WTC11 (cell line): ENCODE measurements around the gene FCSK. TPM values are rescaled to one million over a fixed set of nuclear protein-coding genes. Genes with fewer than 3 reads are reported as not detected.

Source experiments
- ATAC-seq: fragments of 200-7000 bp; cut with Tn5 transposase; 2 replicates; pipeline ENCODE4 v1.10.0; 2021; ENCODE audit warnings: mild to moderate bottlenecking, moderate library complexity
- CTCF ChIA-PET: fragments of 300-600 bp; sonication (Branson Sonifier 250); formaldehyde crosslinking; loops from one replicate; lab custom pipeline; 2021; ENCODE audit warnings: antibody characterized with exemption; lab: Charles Lee
- POLR2A ChIA-PET: fragments of 350-600 bp; sonication (Branson Sonifier 250); formaldehyde crosslinking; loops from one replicate; lab custom pipeline; 2021; ENCODE audit warnings: antibody characterized with exemption; lab: Charles Lee
- DNase-seq: peaks from one replicate; pipeline ENCODE4 v3.0.0; 2021; ENCODE audit warnings: low spot score
- H3K27ac Mint-ChIP-seq: 2 replicates; pipeline ENCODE4 v1.8.0; 2021; ENCODE audit warnings: mixed read lengths
- H3K27me3 Mint-ChIP-seq: 2 replicates; pipeline ENCODE4 v1.8.0; 2021; ENCODE audit warnings: low read depth, mild to moderate bottlenecking, moderate library complexity, mixed read lengths
- H3K36me3 Mint-ChIP-seq: 2 replicates; pipeline ENCODE4 v1.8.0; 2021; ENCODE audit warnings: mixed read lengths
- H3K4me1 Mint-ChIP-seq: 2 replicates; pipeline ENCODE4 v1.8.0; 2022; ENCODE audit warnings: mixed read lengths
- H3K4me3 Mint-ChIP-seq: 2 replicates; pipeline ENCODE4 v1.8.0; 2021; ENCODE audit warnings: mild to moderate bottlenecking, moderate library complexity, mixed read lengths
- H3K9me3 Mint-ChIP-seq: 2 replicates; pipeline ENCODE4 v1.8.0; 2021; ENCODE audit warnings: mixed read lengths
- ATF1 ChIP-seq: sonication (generic); formaldehyde crosslinking; IDR thresholded peaks from 2 replicates; pipeline ENCODE4 v1.8.1; 2023; ENCODE audit warnings: mild to moderate bottlenecking, moderate library complexity, missing genetic modification reagents
- E2F4 ChIP-seq: sonication (generic); formaldehyde crosslinking; IDR thresholded peaks from 2 replicates; pipeline ENCODE4 v1.8.1; 2022; ENCODE audit warnings: low read depth, mild to moderate bottlenecking, moderate library complexity, missing genetic modification reagents, borderline replicate concordance
- FOXK1 ChIP-seq: sonication (generic); formaldehyde crosslinking; IDR thresholded peaks from 2 replicates; pipeline ENCODE4 v1.8.0; 2022; ENCODE audit warnings: mild to moderate bottlenecking, moderate library complexity, missing genetic modification reagents
- GABPB1 ChIP-seq: sonication (generic); formaldehyde crosslinking; IDR thresholded peaks from 2 replicates; pipeline ENCODE4 v1.8.1; 2023; ENCODE audit warnings: mild to moderate bottlenecking, missing genetic modification reagents
- HMGA2 ChIP-seq: fragments of 250-450 bp; sonication (Bioruptor Pico); IDR thresholded peaks from 2 replicates; pipeline ENCODE4 v1.4.0; 2021; ENCODE audit warnings: mild to moderate bottlenecking, moderate library complexity
- IRF2 ChIP-seq: sonication (generic); formaldehyde crosslinking; IDR thresholded peaks from 2 replicates; pipeline ENCODE4 v1.8.0; 2022; ENCODE audit warnings: low read depth, missing genetic modification reagents, borderline replicate concordance
- JAZF1 ChIP-seq: fragments of 250-450 bp; sonication (Bioruptor Pico); IDR thresholded peaks from 2 replicates; pipeline ENCODE4 v1.9.0; 2021; ENCODE audit warnings: moderate library complexity, mild to moderate bottlenecking, inconsistent platforms
- JUN ChIP-seq: sonication (generic); formaldehyde crosslinking; IDR thresholded peaks from 2 replicates; pipeline ENCODE4 v1.8.0; 2023; ENCODE audit warnings: mild to moderate bottlenecking, missing genetic modification reagents
- KAT7 ChIP-seq: sonication (generic); formaldehyde crosslinking; IDR thresholded peaks from 2 replicates; pipeline ENCODE4 v1.8.1; 2023; ENCODE audit warnings: missing genetic modification reagents, mild to moderate bottlenecking, borderline replicate concordance
- PRRX2 ChIP-seq: fragments of 250-450 bp; sonication (Bioruptor Pico); IDR thresholded peaks from 2 replicates; pipeline ENCODE4 v1.8.0; 2021; ENCODE audit warnings: mild to moderate bottlenecking
- RELA ChIP-seq: sonication (generic); formaldehyde crosslinking; IDR thresholded peaks from 2 replicates; pipeline ENCODE4 v1.8.1; 2022; ENCODE audit warnings: missing genetic modification reagents, mild to moderate bottlenecking, borderline replicate concordance
- RORB ChIP-seq: fragments of 250-450 bp; sonication (Bioruptor Pico); IDR thresholded peaks from 2 replicates; pipeline ENCODE4 v1.9.0; 2021; ENCODE audit warnings: mild to moderate bottlenecking
- SMAD4 ChIP-seq: sonication (generic); formaldehyde crosslinking; IDR thresholded peaks from 2 replicates; pipeline ENCODE4 v1.8.0; 2022; ENCODE audit warnings: mild to moderate bottlenecking, missing genetic modification reagents
- SOX15 ChIP-seq: fragments of 250-450 bp; sonication (Bioruptor Pico); IDR thresholded peaks from 2 replicates; pipeline ENCODE4 v1.9.0; 2021; ENCODE audit warnings: mild to moderate bottlenecking
- USF1 ChIP-seq: sonication (generic); formaldehyde crosslinking; IDR thresholded peaks from 2 replicates; pipeline ENCODE4 v1.8.0; 2022; ENCODE audit warnings: mild to moderate bottlenecking, missing genetic modification reagents
- ZNF219 ChIP-seq: sonication (generic); formaldehyde crosslinking; IDR thresholded peaks from 2 replicates; pipeline ENCODE4 v1.8.0; 2023; ENCODE audit warnings: missing genetic modification reagents, mild to moderate bottlenecking, borderline replicate concordance
- ZNF232 ChIP-seq: sonication (generic); formaldehyde crosslinking; IDR thresholded peaks from 2 replicates; pipeline ENCODE4 v1.8.0; 2022; ENCODE audit warnings: mild to moderate bottlenecking, missing genetic modification reagents
- ZNF423 ChIP-seq: fragments of 250-450 bp; sonication (Bioruptor Pico); IDR thresholded peaks from 2 replicates; pipeline ENCODE4 v2.1.2; 2022; ENCODE audit warnings: mild to moderate bottlenecking, moderate library complexity
- total RNA-seq: library from RNA; stranded (reverse); gene quantifications from 3 replicates; pipeline ENCODE4 v1.2.3, GENCODE V29; 2021
- TF ChIP-seq, protein P1 (sequence below): sonication (generic); formaldehyde crosslinking; IDR thresholded peaks from 2 replicates; pipeline ENCODE4 v1.8.1; 2023; ENCODE audit warnings: mild to moderate bottlenecking, missing genetic modification reagents, moderate library complexity
- TF ChIP-seq, protein P2 (sequence below): sonication (generic); formaldehyde crosslinking; IDR thresholded peaks from 2 replicates; pipeline ENCODE4 v1.8.0; 2022; ENCODE audit warnings: mild to moderate bottlenecking, missing genetic modification reagents
- TF ChIP-seq, protein P3 (sequence below): fragments of 250-450 bp; sonication (Bioruptor Pico); IDR thresholded peaks from 2 replicates; pipeline ENCODE4 v1.9.0; 2021; ENCODE audit warnings: mild to moderate bottlenecking, borderline replicate concordance
- TF ChIP-seq, protein P4 (sequence below): sonication (generic); formaldehyde crosslinking; IDR thresholded peaks from 2 replicates; pipeline ENCODE4 v1.8.0; 2022; ENCODE audit warnings: mild to moderate bottlenecking, missing genetic modification reagents

FCSK gene
- total RNA-seq, 1 experiment from 2014 or later = 10.6 TPM

GRCh38 chr16:70453892-70454221 lies 538 bp upstream of the FCSK start:
- peak overlapping the region; percentile 97 for H3K27ac Mint-ChIP-seq
- CTCF ChIA-PET = interaction anchor here (0.7 to 3.9 kb wide), 7 partner anchors 9 to 122 kb away, joined by 3 to 24 read pairs (median 7); no protein-coding TSS in a partner anchor
- H3K36me3 Mint-ChIP-seq = no peaks in the 10 kb centered on the region
- peaks cover 10% of the 10 kb centered on the region for H3K4me1 Mint-ChIP-seq
- H3K9me3 Mint-ChIP-seq = peaks cover 4% of the 10 kb centered on the region
- POLR2A ChIA-PET = interaction anchor here (0.7 to 2.2 kb wide), 6 partner anchors 14 to 164 kb away, joined by 3 to 17 read pairs (median 5); partner anchors contain the start of genes AARS1, DDX19A and ST3GAL2
- DNase-seq = no peak
- H3K4me3 Mint-ChIP-seq = peak overlapping the region; percentile 92
- TF ChIP-seq USF1 (CRISPR knock-in tag) = peak; percentile 61; the same call in 1 of the 2 replicates
- no peak for TF ChIP-seq FOXK1 (CRISPR knock-in tag)
- TF ChIP-seq, protein P1, sequence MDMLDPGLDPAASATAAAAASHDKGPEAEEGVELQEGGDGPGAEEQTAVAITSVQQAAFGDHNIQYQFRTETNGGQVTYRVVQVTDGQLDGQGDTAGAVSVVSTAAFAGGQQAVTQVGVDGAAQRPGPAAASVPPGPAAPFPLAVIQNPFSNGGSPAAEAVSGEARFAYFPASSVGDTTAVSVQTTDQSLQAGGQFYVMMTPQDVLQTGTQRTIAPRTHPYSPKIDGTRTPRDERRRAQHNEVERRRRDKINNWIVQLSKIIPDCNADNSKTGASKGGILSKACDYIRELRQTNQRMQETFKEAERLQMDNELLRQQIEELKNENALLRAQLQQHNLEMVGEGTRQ (CRISPR knock-in tag) = peak; percentile 76
- peak; percentile 19 for ATAC-seq
- no peaks in the 10 kb centered on the region for H3K27me3 Mint-ChIP-seq

DNA sequence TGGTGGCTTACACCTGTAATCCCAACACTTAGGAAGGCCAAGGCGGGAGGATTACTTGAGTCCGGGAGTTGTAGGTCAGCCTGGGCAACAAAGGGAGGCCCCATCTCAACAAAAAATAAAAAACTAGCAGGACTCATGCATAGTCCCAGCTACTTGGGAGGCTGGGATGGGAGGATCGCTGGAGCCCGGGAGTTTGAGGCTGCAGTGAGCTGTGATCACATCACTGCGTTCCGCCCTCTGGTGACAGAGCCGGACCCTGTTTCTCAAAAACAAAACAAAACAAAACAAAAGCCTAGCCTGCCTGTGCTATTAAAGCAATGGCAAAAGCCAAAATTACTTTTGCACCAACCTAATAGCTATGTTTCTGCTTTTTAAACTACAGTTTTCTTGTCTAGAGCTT lies 1.5 kb downstream of the FCSK start:
- no peak for ATAC-seq
- H3K4me1 Mint-ChIP-seq = peaks cover 7% of the 10 kb centered on the region
- ChIA-PET CTCF (interaction anchor here (0.7 to 3.9 kb wide), 6 partner anchors 13 to 76 kb away, joined by 3 to 24 read pairs (median 4); partner anchors contain the start of gene ST3GAL2), POLR2A (interaction anchor here (0.6 to 0.9 kb wide), 2 partner anchors 22 to 79 kb away, joined by 3 to 9 read pairs; no protein-coding TSS in a partner anchor)
- peak overlapping the region; percentile 62 for H3K27ac Mint-ChIP-seq
- TF ChIP-seq HMGA2 (CRISPR knock-in tag) (no peak), JUN (CRISPR knock-in tag) (no peak), ZNF219 (no peak), ATF1 (no peak), RORB (CRISPR knock-in tag) (no peak), ZNF232 (CRISPR knock-in tag) (no peak), PRRX2 (CRISPR knock-in tag) (no peak), SMAD4 (CRISPR knock-in tag) (no peak), JAZF1 (no peak), FOXK1 (CRISPR knock-in tag) (no peak), E2F4 (CRISPR knock-in tag) (no peak), KAT7 (no peak), SOX15 (CRISPR knock-in tag) (no peak), ZNF423 (CRISPR knock-in tag) (no peak), GABPB1 (no peak), RELA (CRISPR knock-in tag) (no peak), IRF2 (CRISPR knock-in tag) (no peak)
- TF ChIP-seq, protein P2, sequence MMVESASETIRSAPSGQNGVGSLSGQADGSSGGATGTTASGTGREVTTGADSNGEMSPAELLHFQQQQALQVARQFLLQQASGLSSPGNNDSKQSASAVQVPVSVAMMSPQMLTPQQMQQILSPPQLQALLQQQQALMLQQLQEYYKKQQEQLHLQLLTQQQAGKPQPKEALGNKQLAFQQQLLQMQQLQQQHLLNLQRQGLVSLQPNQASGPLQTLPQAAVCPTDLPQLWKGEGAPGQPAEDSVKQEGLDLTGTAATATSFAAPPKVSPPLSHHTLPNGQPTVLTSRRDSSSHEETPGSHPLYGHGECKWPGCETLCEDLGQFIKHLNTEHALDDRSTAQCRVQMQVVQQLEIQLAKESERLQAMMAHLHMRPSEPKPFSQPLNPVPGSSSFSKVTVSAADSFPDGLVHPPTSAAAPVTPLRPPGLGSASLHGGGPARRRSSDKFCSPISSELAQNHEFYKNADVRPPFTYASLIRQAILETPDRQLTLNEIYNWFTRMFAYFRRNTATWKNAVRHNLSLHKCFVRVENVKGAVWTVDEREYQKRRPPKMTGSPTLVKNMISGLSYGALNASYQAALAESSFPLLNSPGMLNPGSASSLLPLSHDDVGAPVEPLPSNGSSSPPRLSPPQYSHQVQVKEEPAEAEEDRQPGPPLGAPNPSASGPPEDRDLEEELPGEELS (CRISPR knock-in tag) = no peak
- TF ChIP-seq, protein P3, sequence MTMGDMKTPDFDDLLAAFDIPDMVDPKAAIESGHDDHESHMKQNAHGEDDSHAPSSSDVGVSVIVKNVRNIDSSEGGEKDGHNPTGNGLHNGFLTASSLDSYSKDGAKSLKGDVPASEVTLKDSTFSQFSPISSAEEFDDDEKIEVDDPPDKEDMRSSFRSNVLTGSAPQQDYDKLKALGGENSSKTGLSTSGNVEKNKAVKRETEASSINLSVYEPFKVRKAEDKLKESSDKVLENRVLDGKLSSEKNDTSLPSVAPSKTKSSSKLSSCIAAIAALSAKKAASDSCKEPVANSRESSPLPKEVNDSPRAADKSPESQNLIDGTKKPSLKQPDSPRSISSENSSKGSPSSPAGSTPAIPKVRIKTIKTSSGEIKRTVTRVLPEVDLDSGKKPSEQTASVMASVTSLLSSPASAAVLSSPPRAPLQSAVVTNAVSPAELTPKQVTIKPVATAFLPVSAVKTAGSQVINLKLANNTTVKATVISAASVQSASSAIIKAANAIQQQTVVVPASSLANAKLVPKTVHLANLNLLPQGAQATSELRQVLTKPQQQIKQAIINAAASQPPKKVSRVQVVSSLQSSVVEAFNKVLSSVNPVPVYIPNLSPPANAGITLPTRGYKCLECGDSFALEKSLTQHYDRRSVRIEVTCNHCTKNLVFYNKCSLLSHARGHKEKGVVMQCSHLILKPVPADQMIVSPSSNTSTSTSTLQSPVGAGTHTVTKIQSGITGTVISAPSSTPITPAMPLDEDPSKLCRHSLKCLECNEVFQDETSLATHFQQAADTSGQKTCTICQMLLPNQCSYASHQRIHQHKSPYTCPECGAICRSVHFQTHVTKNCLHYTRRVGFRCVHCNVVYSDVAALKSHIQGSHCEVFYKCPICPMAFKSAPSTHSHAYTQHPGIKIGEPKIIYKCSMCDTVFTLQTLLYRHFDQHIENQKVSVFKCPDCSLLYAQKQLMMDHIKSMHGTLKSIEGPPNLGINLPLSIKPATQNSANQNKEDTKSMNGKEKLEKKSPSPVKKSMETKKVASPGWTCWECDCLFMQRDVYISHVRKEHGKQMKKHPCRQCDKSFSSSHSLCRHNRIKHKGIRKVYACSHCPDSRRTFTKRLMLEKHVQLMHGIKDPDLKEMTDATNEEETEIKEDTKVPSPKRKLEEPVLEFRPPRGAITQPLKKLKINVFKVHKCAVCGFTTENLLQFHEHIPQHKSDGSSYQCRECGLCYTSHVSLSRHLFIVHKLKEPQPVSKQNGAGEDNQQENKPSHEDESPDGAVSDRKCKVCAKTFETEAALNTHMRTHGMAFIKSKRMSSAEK (CRISPR knock-in tag) = no peak
- TF ChIP-seq, protein P4, sequence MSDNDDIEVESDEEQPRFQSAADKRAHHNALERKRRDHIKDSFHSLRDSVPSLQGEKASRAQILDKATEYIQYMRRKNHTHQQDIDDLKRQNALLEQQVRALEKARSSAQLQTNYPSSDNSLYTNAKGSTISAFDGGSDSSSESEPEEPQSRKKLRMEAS (CRISPR knock-in tag) = no peak
- peak overlapping the region; percentile 92 for H3K4me3 Mint-ChIP-seq
- H3K9me3 Mint-ChIP-seq = no peaks in the 10 kb centered on the region
- no peaks in the 10 kb centered on the region for H3K36me3 Mint-ChIP-seq
- H3K27me3 Mint-ChIP-seq = no peaks in the 10 kb centered on the region
- no peak for DNase-seq
